HG03064 (cell line): ENCODE measurements around the gene DHX30.
"Not testable (repeated sequence)": the region's sequence is repeated elsewhere in the genome, so short reads cannot be mapped to it uniquely, and the experiment has no call there.

Source experiments
- ATAC-seq: cut with Tn5 transposase; IDR thresholded peaks from one replicate; pipeline ENCODE4 v1.9.1; 2021; ENCODE audit warnings: low read depth; ENCODE audit not compliant: unreplicated experiment

The DHX30 gene

GRCh38 chr3:47804577-47804976 lies 1.6 kb downstream of the DHX30 start:
- no peak for ATAC-seq

DNA sequence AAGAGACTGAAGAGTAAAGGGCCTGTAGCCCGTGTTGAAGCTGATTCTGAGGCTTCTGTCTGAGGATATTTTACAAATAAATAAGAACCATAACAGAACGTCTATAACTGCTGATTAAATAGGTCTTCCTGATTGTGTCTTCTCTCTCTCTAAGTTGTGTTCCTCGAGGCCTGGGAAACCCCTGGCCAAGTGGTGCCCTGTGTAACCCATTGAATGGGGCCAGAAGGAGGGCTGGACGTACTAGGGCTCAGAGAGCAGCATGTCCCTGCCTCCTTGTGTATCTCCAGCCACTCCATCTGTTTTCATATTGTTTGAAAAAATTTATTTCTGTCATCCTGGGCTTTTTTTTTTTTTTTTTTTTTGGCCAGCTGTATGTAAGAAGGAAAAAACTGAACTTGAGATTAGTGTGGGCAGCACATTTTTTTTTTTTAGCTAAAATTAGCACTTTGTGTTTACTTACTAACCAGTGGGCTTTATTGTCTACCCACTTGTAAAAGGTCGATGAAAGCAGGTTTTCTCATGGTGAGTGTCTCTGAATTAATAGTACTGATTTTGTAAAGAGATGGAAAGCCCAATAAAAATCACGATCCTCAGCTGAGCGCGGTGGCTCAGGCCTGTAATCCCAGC lies 10.7 kb downstream of the DHX30 start:
- no peak for ATAC-seq

DNA sequence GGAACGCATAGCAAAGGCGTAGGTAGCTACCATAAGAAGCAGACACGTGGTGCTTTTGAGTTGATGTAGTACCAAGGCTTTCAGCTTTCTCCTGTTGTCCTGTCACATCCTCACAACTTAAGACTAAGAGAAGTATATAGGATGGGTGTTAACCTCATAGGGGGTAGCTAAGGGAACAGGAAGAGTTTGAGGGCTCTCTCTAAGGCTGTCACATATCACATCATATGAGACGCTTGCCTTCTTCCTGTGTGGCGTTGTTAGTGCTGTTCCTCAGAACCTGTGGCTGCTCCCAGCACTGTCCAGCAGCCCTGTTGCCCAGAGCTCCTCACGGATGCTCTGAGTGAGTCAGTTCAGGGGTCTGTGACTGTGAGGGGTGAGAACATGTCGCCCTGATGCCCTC lies 14.7 kb downstream of the DHX30 start:
- ATAC-seq, result no peak

DNA sequence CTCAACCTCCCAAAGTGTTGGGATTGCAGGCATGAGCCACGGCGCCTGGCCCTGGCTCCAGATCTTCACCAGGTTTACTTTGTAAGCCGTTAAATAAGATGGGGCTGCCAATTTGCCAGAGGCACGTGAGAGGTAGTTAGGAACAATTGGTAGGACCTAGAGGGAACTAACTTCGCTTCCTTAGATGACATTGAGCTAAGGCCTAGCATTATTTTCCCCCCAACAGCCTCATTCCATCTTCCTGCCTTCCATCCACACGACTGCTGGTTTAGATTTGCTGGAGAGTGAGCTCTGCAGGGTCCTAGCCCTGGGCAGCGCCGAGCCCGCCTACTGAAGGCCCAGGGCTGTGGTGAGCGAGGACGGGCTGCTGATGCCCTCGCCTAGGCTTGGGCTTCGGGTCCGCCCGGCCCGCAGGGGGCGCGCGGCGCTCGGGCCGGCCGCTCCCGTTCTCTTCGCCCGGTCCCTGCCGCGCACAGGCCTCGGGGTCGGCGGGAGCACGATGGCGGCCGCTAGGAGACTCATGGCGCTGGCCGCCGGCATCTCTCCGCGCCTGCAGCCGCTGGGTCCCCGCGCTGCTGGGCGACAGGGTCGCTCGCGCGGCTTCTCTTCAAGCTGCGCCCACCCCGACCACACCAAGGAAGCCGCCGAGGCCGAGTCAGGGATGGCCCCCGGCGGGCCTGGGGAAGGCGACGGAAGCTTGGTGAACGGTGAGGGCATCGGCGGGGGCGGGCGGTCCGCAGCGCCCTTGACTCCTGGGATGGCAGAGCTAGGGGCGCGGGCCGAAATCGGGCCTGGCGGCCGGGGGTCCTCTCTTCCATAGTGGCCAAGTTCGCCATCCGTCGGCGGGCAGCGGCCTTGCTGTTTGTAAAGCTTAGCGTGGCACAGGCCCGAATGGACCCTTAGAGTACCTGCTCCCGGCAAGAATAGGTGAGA lies 21.9 kb downstream of the DHX30 start:
- ATAC-seq, result peak; percentile 81

DNA sequence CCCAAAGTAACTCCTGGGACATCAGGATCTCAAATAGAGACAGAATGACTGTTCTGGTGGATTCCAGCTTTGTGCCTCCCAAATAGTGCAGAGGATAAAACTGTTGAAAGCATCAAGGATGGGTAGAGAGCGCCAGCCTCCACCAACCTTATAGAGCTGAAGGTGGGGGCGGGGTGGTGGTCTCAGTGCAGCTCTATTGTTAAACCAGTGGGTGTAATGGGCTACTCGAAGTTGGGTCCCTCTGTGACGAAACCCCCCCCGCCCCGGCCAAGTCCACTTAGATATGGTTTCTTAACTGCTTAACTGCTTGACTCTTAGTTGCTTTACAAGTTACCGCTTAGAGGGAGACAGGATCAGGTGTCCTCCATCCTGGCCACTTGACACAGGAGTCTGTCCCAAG lies 22.7 kb downstream of the DHX30 start:
- ATAC-seq, result peak; percentile 2

DNA sequence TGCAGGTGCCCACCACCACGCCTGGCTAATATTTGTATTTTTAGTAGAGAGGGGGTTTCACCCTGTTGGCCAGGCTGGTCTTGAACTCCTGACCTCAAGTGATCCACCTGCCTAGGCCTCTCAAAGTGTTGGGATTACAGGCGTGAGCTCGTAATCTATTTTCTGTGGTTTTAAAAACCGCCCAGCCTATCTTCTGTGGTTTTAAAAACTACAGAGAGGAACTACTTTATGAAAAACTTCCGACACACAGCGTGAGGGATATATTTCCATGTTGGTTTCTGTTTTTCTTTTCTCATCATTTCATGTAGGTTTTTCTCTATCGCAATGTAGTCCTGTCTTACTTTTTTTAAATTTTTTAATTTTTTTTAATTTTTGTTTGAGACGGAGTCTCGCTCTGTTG lies 26.5 kb downstream of the DHX30 start:
- ATAC-seq, result not testable (repeated sequence)

GRCh38 chr3:47836986-47837385 lies 34.0 kb downstream of the DHX30 start:
- no peak for ATAC-seq

DNA sequence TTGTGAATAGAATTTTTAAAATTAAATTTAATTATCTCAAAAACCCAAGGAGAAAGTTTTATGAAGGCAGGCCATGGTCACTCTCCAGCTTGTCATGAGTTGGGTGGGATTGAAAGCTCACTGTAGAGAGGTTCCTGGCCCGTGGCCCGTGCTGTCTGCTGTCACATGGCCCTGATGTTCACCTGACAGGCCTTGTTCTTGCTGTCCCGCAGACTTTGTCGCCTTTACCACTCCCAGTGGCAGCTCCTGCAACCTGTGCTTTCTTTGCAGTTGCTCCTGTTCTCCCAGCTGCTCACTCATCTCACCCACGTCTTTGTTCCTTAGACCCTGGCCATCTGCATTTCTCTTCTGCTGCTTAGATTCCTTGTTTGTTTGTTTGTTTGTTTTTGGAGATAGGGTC lies 35.6 kb downstream of the DHX30 start:
- ATAC-seq, result no peak

GRCh38 chr3:47841786-47842349 lies 38.9 kb downstream of the DHX30 start:
- ATAC-seq, result no peak

DNA sequence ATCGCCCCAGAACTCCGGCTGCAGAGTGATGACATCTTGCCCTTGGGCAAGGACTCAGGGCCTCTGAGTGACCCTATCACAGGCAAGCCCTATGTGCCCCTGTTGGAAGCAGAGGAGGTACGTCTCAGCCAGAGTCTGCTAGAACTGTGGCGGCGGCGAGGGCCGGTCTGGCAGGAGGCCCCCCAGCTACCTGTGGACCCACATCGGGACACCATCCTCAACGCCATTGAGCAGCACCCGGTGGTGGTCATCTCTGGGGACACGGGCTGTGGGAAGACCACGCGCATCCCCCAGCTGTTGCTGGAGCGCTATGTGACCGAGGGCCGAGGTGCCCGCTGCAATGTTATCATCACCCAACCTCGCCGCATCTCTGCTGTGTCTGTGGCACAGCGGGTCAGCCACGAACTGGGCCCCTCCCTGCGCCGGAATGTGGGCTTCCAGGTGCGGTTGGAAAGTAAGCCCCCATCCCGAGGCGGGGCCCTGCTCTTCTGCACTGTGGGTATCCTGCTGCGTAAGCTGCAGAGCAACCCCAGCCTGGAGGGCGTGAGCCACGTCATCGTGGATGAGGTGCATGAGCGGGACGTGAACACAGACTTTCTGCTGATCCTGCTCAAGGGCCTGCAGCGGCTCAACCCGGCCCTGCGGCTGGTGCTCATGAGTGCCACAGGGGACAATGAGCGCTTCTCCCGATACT lies 43.4 kb downstream of the DHX30 start:
- ATAC-seq, result no peak

DNA sequence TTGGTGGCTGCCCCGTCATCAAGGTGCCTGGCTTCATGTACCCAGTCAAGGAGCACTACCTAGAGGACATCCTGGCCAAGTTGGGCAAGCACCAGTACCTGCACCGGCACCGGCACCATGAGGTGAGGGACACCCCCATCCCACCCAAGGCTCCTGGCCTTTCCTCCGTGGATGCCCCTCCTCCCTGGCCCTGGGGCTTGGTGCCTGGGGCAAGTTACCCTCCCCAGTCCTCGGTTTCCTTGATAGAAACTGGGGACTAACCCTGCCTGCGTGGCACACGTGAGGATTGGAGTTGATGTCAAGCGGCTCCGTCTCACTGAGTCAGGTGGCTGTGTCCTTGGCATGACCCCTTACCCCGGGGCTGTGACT lies 43.9 kb downstream of the DHX30 start:
- no peak for ATAC-seq

DNA sequence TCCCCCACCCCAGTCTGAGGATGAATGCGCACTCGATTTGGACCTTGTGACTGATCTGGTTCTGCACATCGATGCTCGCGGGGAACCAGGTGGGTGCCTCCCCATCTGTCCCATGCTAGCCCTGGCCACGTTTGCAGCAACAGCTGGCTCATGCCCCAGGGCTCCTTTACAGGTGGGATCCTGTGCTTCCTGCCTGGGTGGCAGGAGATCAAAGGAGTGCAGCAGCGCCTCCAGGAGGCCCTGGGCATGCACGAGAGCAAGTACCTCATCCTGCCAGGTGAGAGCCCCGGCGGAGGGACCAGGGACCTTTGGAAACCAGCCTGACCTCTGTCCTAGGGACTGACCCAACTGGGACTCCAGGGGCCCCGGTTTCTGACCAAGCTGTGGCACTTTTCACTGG lies 44.3 kb downstream of the DHX30 start:
- no peak for ATAC-seq

DNA sequence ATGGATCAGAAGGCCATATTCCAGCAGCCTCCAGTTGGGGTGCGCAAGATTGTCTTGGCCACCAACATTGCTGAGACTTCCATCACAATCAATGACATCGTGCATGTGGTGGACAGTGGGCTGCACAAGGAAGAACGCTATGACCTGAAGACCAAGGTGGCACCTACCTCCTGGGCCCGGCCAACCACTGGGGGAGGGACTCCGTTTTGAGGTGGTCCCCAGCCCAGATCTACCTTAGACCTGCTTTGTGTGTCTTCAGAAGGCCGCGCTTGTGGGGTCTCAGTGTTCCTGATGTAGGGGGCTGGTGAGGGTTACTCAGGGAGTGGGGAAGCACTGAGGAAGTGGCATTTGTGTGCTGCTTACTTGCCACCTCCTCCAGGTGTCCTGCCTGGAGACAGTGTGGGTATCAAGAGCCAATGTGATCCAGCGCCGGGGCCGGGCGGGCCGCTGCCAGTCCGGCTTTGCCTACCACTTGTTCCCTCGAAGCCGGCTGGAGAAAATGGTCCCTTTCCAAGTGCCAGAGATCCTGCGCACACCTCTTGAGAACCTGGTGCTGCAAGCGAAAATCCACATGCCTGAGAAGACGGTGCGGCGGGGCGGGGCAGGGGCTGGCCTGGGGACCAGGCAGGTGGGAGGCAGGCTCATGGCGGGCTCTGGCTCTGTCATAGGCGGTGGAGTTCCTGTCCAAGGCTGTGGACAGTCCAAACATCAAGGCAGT lies 45.0 kb downstream of the DHX30 start:
- no peak for ATAC-seq

DNA sequence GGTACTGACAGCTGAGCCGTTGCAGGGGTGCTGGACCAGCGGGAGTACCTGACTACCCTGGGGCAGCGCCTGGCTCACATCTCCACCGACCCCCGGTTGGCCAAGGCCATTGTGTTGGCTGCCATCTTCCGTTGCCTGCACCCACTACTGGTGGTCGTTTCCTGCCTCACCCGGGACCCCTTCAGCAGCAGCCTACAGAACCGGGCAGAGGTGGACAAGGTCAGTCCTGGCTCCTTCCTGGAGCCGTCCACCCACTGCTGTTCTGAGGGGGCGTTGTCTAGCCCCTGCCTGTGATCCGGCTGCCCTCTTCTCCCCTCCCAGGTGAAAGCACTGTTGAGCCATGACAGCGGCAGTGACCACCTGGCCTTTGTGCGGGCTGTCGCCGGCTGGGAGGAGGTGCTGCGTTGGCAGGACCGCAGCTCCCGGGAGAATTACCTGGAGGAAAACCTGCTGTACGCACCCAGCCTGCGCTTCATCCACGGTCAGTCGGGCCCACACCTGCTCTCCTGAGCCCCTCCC lies 45.7 kb downstream of the DHX30 start:
- no peak for ATAC-seq

- ATAC-seq, result no peak
Measured at GRCh38 chr3:47849186-47849698, 46.3 kb downstream of the DHX30 start.

GRCh38 chr3:47849699-47850563 lies 47.0 kb downstream of the DHX30 start:
- ATAC-seq, result no peak

DNA sequence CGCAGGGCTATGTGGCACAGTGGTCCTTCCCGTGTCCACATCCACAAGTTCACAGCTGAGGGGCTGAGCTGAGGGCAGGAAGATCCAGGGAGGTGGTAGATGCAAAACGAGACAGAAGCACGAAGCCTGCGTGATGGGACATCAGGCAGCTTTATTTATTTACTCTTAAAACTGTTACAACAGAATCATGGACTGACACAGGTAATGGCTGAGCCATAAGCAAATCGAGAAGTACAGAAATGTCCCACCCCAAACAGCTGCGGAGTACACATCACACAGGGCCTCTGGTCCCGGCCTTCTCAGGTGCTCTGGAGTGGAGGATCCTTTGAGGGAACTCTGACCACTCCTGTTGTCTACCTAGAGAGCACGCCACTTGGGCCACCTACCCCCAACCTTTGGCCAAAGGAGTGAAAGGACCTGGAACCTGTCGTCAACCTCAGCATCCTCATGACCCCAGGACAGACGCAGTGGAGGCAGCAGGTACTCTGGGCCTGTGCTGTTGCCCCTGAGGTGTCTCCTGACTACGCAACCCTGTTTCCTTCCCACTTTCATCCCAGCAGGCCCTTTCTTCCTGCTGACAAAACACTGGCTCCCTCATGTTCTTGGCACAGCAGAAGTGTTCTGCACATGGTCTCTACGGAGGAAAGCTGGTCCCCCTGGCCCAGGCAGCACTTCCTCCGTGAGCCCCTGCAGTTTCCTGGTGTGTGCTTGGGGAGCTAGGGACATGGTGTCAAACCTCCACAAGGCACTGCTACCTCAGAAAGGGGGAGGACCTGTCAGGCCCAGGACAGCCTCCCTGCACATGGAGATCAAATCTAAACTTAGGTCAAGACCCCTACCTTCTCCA lies 47.8 kb downstream of the DHX30 start:
- no peak for ATAC-seq

GRCh38 chr3:47851888-47852603 lies 49.1 kb downstream of the DHX30 start:
- no peak for ATAC-seq
